Activated naive CD8-positive, alpha-beta T cell (primary cell): ENCODE measurements around the gene UQCR11.

Source experiments
- H3K27ac Mint-ChIP-seq: one replicate; pipeline ENCODE4 v1.8.0; 2021; ENCODE audit warnings: mixed read lengths
- H3K27me3 Mint-ChIP-seq: one replicate; pipeline ENCODE4 v1.8.0; 2021; ENCODE audit warnings: mixed read lengths
- H3K36me3 Mint-ChIP-seq: one replicate; pipeline ENCODE4 v1.8.0; 2021; ENCODE audit warnings: mixed read lengths
- H3K4me1 Mint-ChIP-seq: one replicate; pipeline ENCODE4 v1.8.0; 2021; ENCODE audit warnings: low read depth, mixed read lengths
- H3K4me3 Mint-ChIP-seq: one replicate; pipeline ENCODE4 v1.8.0; 2021; ENCODE audit warnings: mild to moderate bottlenecking, mixed read lengths
- H3K9me3 Mint-ChIP-seq: one replicate; pipeline ENCODE4 v1.8.0; 2021; ENCODE audit warnings: low read depth, mixed read lengths

Gene UQCR11

GRCh38 chr19:1605236-1606137, at the start of gene UQCR11:
UQCR11 (minus strand) TSS chr19:1605462; CDS start chr19:1605409, 53 bp downstream.
- Mint-ChIP-seq H3K9me3 (no peaks in the 10 kb centered on the region), H3K27me3 (no peaks in the 10 kb centered on the region), H3K4me1 (peaks cover 45% of the 10 kb centered on the region), H3K36me3 (no peaks in the 10 kb centered on the region), H3K4me3 (peak within 1 kb of the TSS; percentile 98), H3K27ac (peak within 1 kb of the TSS; percentile 100)

- Mint-ChIP-seq H3K27ac (no peak overlapping the region), H3K4me3 (no peak overlapping the region), H3K27me3 (no peaks in the 10 kb centered on the region), H3K36me3 (no peaks in the 10 kb centered on the region), H3K9me3 (no peaks in the 10 kb centered on the region), H3K4me1 (peaks cover 14% of the 10 kb centered on the region)
Observed at GRCh38 chr19:1654178-1654792, 49.0 kb upstream of the UQCR11 start.

GRCh38 chr19:1653300-1653628, 48.0 kb upstream of the UQCR11 start:
- no peaks in the 10 kb centered on the region for H3K36me3 Mint-ChIP-seq
- peak overlapping the region; percentile 81 for H3K4me3 Mint-ChIP-seq
- H3K27me3 Mint-ChIP-seq: no peaks in the 10 kb centered on the region
- H3K4me1 Mint-ChIP-seq: peaks cover 19% of the 10 kb centered on the region
- peak overlapping the region; percentile 90 for H3K27ac Mint-ChIP-seq
- H3K9me3 Mint-ChIP-seq: no peaks in the 10 kb centered on the region

- H3K27me3 Mint-ChIP-seq: no peaks in the 10 kb centered on the region
- H3K4me3 Mint-ChIP-seq: peak within 1 kb of the TSS; percentile 93
- H3K9me3 Mint-ChIP-seq: no peaks in the 10 kb centered on the region
- peaks cover 19% of the 10 kb centered on the region for H3K4me1 Mint-ChIP-seq
- H3K27ac Mint-ChIP-seq: peak within 1 kb of the TSS; percentile 95
- no peaks in the 10 kb centered on the region for H3K36me3 Mint-ChIP-seq
Observed at GRCh38 chr19:1652471-1653299, 47.4 kb upstream of the UQCR11 start, which contains the start of gene TCF3. TCF3 (minus strand) TSS chr19:1652615; CDS start chr19:1650248, 2,367 bp downstream.

- Mint-ChIP-seq H3K27ac (peak overlapping the region; percentile 95), H3K4me3 (peak overlapping the region; percentile 93), H3K27me3 (no peaks in the 10 kb centered on the region), H3K9me3 (no peaks in the 10 kb centered on the region), H3K36me3 (no peaks in the 10 kb centered on the region), H3K4me1 (peaks cover 19% of the 10 kb centered on the region)
Observed at GRCh38 chr19:1651568-1652291, 46.5 kb upstream of the UQCR11 start.

GRCh38 chr19:1650650-1651567, 45.6 kb upstream of the UQCR11 start:
- peaks cover 19% of the 10 kb centered on the region for H3K4me1 Mint-ChIP-seq
- no peaks in the 10 kb centered on the region for H3K27me3 Mint-ChIP-seq
- no peaks in the 10 kb centered on the region for H3K9me3 Mint-ChIP-seq
- H3K4me3 Mint-ChIP-seq: peak overlapping the region; percentile 93
- peak overlapping the region; percentile 95 for H3K27ac Mint-ChIP-seq
- no peaks in the 10 kb centered on the region for H3K36me3 Mint-ChIP-seq

- no peaks in the 10 kb centered on the region for H3K27me3 Mint-ChIP-seq
- H3K36me3 Mint-ChIP-seq: no peaks in the 10 kb centered on the region
- peaks cover 19% of the 10 kb centered on the region for H3K4me1 Mint-ChIP-seq
- H3K4me3 Mint-ChIP-seq: peak overlapping the region; percentile 93
- no peaks in the 10 kb centered on the region for H3K9me3 Mint-ChIP-seq
- H3K27ac Mint-ChIP-seq: peak overlapping the region; percentile 90
Observed at GRCh38 chr19:1649706-1650649, 44.7 kb upstream of the UQCR11 start.

- H3K36me3 Mint-ChIP-seq: no peaks in the 10 kb centered on the region
- no peaks in the 10 kb centered on the region for H3K9me3 Mint-ChIP-seq
- H3K27ac Mint-ChIP-seq: no peak overlapping the region
- H3K4me1 Mint-ChIP-seq: peaks cover 19% of the 10 kb centered on the region
- H3K4me3 Mint-ChIP-seq: no peak overlapping the region
- no peaks in the 10 kb centered on the region for H3K27me3 Mint-ChIP-seq
Observed at GRCh38 chr19:1648920-1649541, 43.8 kb upstream of the UQCR11 start.

- H3K9me3 Mint-ChIP-seq: no peaks in the 10 kb centered on the region
- H3K4me3 Mint-ChIP-seq: no peak overlapping the region
- H3K27me3 Mint-ChIP-seq: no peaks in the 10 kb centered on the region
- H3K4me1 Mint-ChIP-seq: peaks cover 19% of the 10 kb centered on the region
- H3K27ac Mint-ChIP-seq: no peak overlapping the region
- no peaks in the 10 kb centered on the region for H3K36me3 Mint-ChIP-seq
Observed at GRCh38 chr19:1648459-1648849, 43.2 kb upstream of the UQCR11 start.

- Mint-ChIP-seq H3K36me3 (no peaks in the 10 kb centered on the region), H3K9me3 (no peaks in the 10 kb centered on the region), H3K27me3 (no peaks in the 10 kb centered on the region), H3K4me1 (peaks cover 17% of the 10 kb centered on the region), H3K4me3 (no peak overlapping the region), H3K27ac (no peak overlapping the region)
Observed at GRCh38 chr19:1647501-1648458, 42.5 kb upstream of the UQCR11 start.

- Mint-ChIP-seq H3K27ac (no peak overlapping the region), H3K27me3 (no peaks in the 10 kb centered on the region), H3K9me3 (no peaks in the 10 kb centered on the region), H3K4me1 (peaks cover 17% of the 10 kb centered on the region), H3K36me3 (no peaks in the 10 kb centered on the region), H3K4me3 (no peak overlapping the region)
Observed at GRCh38 chr19:1646659-1647453, 41.6 kb upstream of the UQCR11 start.
